ENCODE data around the gene WDR20. TPM values are rescaled to one million over a fixed set of nuclear protein-coding genes. Genes with fewer than 3 reads are reported as not detected.

WDR20 gene
- total RNA-seq, 3 donors from 2014 or later (not counting 1 experiment from before 2014, with no cell fraction given), result 55.5 to 66.7 (median 62.2) TPM

- Histone ChIP-seq H3K4me3 (ENCODE audit: low read length) (no peak overlapping the region), H3K9me3 (ENCODE audit: control insufficient read depth, insufficient read depth, low read length) (no peaks in the 10 kb centered on the region), H3K36me3 (ENCODE audit: control insufficient read depth, insufficient read depth, low read length) (no peaks in the 10 kb centered on the region), H3K4me1 (ENCODE audit: control insufficient read depth, insufficient read depth, low read length) (no peaks in the 10 kb centered on the region), H3K27ac (ENCODE audit: low read length) (no peak overlapping the region), H3K27me3 (ENCODE audit: control insufficient read depth, insufficient read depth, low read length) (no peaks in the 10 kb centered on the region)
- H3K27ac Mint-ChIP-seq, result no peak overlapping the region
- H3K27me3 Mint-ChIP-seq (ENCODE audit: low read depth in 2 of 2), result no peaks in the 10 kb centered on the region
- 93% methylated on average over 3 of the region's 3 CpGs for WGBS (ENCODE audit: insufficient coverage)
- H3K4me3 Mint-ChIP-seq, result no peak overlapping the region
- H3K9me3 Mint-ChIP-seq, result no peaks in the 10 kb centered on the region
- ATAC-seq (no peak), DNase-seq (no peak)
- H3K4me1 Mint-ChIP-seq, result no peaks in the 10 kb centered on the region
- intact Hi-C loops (cut with micrococcal nuclease), result no loop called here
- no peaks in the 10 kb centered on the region for H3K36me3 Mint-ChIP-seq
- no peak for TF ChIP-seq CTCF (IDR thresholded peaks at IDR 0.05)
These were observed 21.8 kb upstream of the WDR20 start for GRCh38 chr14:102117852-102118251.

- H3K36me3 Mint-ChIP-seq, result no peaks in the 10 kb centered on the region
- WGBS (ENCODE audit: insufficient coverage), result 94% methylated on average over 1 of the region's 1 CpG
- no peak overlapping the region for H3K4me3 Mint-ChIP-seq
- Histone ChIP-seq H3K9me3 (ENCODE audit: control insufficient read depth, insufficient read depth, low read length) (no peaks in the 10 kb centered on the region), H3K27ac (ENCODE audit: low read length) (no peak overlapping the region), H3K4me1 (ENCODE audit: control insufficient read depth, insufficient read depth, low read length) (no peaks in the 10 kb centered on the region), H3K36me3 (ENCODE audit: control insufficient read depth, insufficient read depth, low read length) (no peaks in the 10 kb centered on the region), H3K4me3 (ENCODE audit: low read length) (no peak overlapping the region), H3K27me3 (ENCODE audit: control insufficient read depth, insufficient read depth, low read length) (no peaks in the 10 kb centered on the region)
- intact Hi-C loops (cut with micrococcal nuclease), result no loop called here
- H3K27me3 Mint-ChIP-seq (ENCODE audit: low read depth in 2 of 2), result no peaks in the 10 kb centered on the region
- DNase-seq (no peak), ATAC-seq (no peak)
- H3K4me1 Mint-ChIP-seq, result no peaks in the 10 kb centered on the region
- TF ChIP-seq CTCF (IDR thresholded peaks at IDR 0.05), result no peak
- H3K9me3 Mint-ChIP-seq, result no peaks in the 10 kb centered on the region
- H3K27ac Mint-ChIP-seq, result no peak overlapping the region
These were observed 18.8 kb upstream of the WDR20 start for GRCh38 chr14:102120888-102121287.

GRCh38 chr14:102121567-102121966, 18.1 kb upstream of the WDR20 start:
- no peak for TF ChIP-seq CTCF (IDR thresholded peaks at IDR 0.05)
- no peak overlapping the region for H3K4me3 Mint-ChIP-seq
- ATAC-seq (no peak), DNase-seq (no peak)
- no peaks in the 10 kb centered on the region for H3K4me1 Mint-ChIP-seq
- WGBS (ENCODE audit: insufficient coverage), result no CpG with 5 or more reads among the region's 1 CpG
- no peak overlapping the region for H3K27ac ChIP-seq (ENCODE audit: low read length)
- H3K27me3 ChIP-seq (ENCODE audit: control insufficient read depth, insufficient read depth, low read length), result no peaks in the 10 kb centered on the region
- H3K36me3 Mint-ChIP-seq, result no peaks in the 10 kb centered on the region
- no peaks in the 10 kb centered on the region for H3K27me3 Mint-ChIP-seq (ENCODE audit: low read depth in 2 of 2)
- H3K36me3 ChIP-seq (ENCODE audit: control insufficient read depth, insufficient read depth, low read length), result no peaks in the 10 kb centered on the region
- no peak overlapping the region for H3K27ac Mint-ChIP-seq
- no peaks in the 10 kb centered on the region for H3K9me3 ChIP-seq (ENCODE audit: control insufficient read depth, insufficient read depth, low read length)
- H3K9me3 Mint-ChIP-seq, result no peaks in the 10 kb centered on the region
- H3K4me1 ChIP-seq (ENCODE audit: control insufficient read depth, insufficient read depth, low read length), result no peaks in the 10 kb centered on the region
- intact Hi-C loops (cut with micrococcal nuclease), result no loop called here
- no peak overlapping the region for H3K4me3 ChIP-seq (ENCODE audit: low read length)

GRCh38 chr14:102124419-102124818, 15.3 kb upstream of the WDR20 start:
- H3K36me3 ChIP-seq (ENCODE audit: control insufficient read depth, insufficient read depth, low read length), result no peaks in the 10 kb centered on the region
- ATAC-seq (no peak), DNase-seq (no peak)
- Mint-ChIP-seq H3K27me3 (ENCODE audit: low read depth in 2 of 2) (no peaks in the 10 kb centered on the region), H3K27ac (no peak overlapping the region), H3K4me1 (no peaks in the 10 kb centered on the region), H3K9me3 (no peaks in the 10 kb centered on the region), H3K4me3 (no peak overlapping the region), H3K36me3 (no peaks in the 10 kb centered on the region)
- H3K4me3 ChIP-seq (ENCODE audit: low read length), result no peak overlapping the region
- intact Hi-C loops (cut with micrococcal nuclease), result no loop called here
- H3K27ac ChIP-seq (ENCODE audit: low read length), result no peak overlapping the region
- no peaks in the 10 kb centered on the region for H3K4me1 ChIP-seq (ENCODE audit: control insufficient read depth, insufficient read depth, low read length)
- H3K27me3 ChIP-seq (ENCODE audit: control insufficient read depth, insufficient read depth, low read length), result no peaks in the 10 kb centered on the region
- no peaks in the 10 kb centered on the region for H3K9me3 ChIP-seq (ENCODE audit: control insufficient read depth, insufficient read depth, low read length)
- no peak for TF ChIP-seq CTCF (IDR thresholded peaks at IDR 0.05)

All from natural killer cell (primary cell).